Activated naive CD8-positive, alpha-beta T cell treated with anti-CD3 and anti-CD28 coated beads, Interleukin-2, amount 50 U/mL, for 24 hours (primary cell): Measurements from ENCODE around the gene AGXT2.
A peak's percentile ranks its signal among the peaks of the same experiment; 100 is the strongest.

Source experiments
- ATAC-seq: fragments of 150-1000 bp; cut with Tn5 transposase; one replicate; pipeline ENCODE4 v1.10.0; 2021
- DNase-seq: peaks from one replicate; pipeline ENCODE4 v3.0.0; 2021
- H3K27ac Mint-ChIP-seq: one replicate; pipeline ENCODE4 v1.8.0; 2021; ENCODE audit warnings: mild to moderate bottlenecking, mixed read lengths
- H3K27me3 Mint-ChIP-seq: one replicate; pipeline ENCODE4 v1.8.0; 2021; ENCODE audit warnings: mixed read lengths
- H3K36me3 Mint-ChIP-seq: one replicate; pipeline ENCODE4 v1.8.0; 2021; ENCODE audit warnings: low read depth, mixed read lengths
- H3K4me1 Mint-ChIP-seq: one replicate; pipeline ENCODE4 v1.8.0; 2021; ENCODE audit warnings: mixed read lengths
- H3K4me3 Mint-ChIP-seq: one replicate; pipeline ENCODE4 v1.8.0; 2021; ENCODE audit warnings: mild to moderate bottlenecking, moderate library complexity, mixed read lengths
- H3K9me3 Mint-ChIP-seq: one replicate; pipeline ENCODE4 v1.8.0; 2021; ENCODE audit warnings: mixed read lengths

Gene AGXT2

GRCh38 chr5:35047785-35048404, at the start of gene AGXT2:
AGXT2 (minus strand) TSS chr5:35047949; CDS start chr5:35047892, 57 bp downstream.
- Mint-ChIP-seq H3K9me3 (no peaks in the 10 kb centered on the region), H3K4me3 (no peak within 1 kb of the TSS), H3K36me3 (no peaks in the 10 kb centered on the region), H3K27me3 (peaks cover 20% of the 10 kb centered on the region), H3K4me1 (no peaks in the 10 kb centered on the region), H3K27ac (no peak within 1 kb of the TSS)
- DNase-seq: no peak
- no peak for ATAC-seq

- Mint-ChIP-seq H3K4me3 (no peak overlapping the region), H3K4me1 (no peaks in the 10 kb centered on the region), H3K36me3 (no peaks in the 10 kb centered on the region), H3K27ac (no peak overlapping the region), H3K27me3 (peaks cover 9% of the 10 kb centered on the region), H3K9me3 (no peaks in the 10 kb centered on the region)
- ATAC-seq (no peak), DNase-seq (no peak)
These were observed 49.2 kb upstream of the AGXT2 start for GRCh38 chr5:35096932-35097331.

- DNase-seq (no peak), ATAC-seq (no peak)
- Mint-ChIP-seq H3K4me1 (no peaks in the 10 kb centered on the region), H3K27me3 (peaks cover 6% of the 10 kb centered on the region), H3K27ac (no peak overlapping the region), H3K36me3 (no peaks in the 10 kb centered on the region), H3K4me3 (no peak overlapping the region), H3K9me3 (no peaks in the 10 kb centered on the region)
These were observed 48.5 kb upstream of the AGXT2 start for GRCh38 chr5:35096216-35096615.

- DNase-seq (no peak), ATAC-seq (no peak)
- Mint-ChIP-seq H3K9me3 (no peaks in the 10 kb centered on the region), H3K27ac (no peak overlapping the region), H3K27me3 (peaks cover 3% of the 10 kb centered on the region), H3K4me3 (no peak overlapping the region), H3K36me3 (no peaks in the 10 kb centered on the region), H3K4me1 (no peaks in the 10 kb centered on the region)
These were observed 47.6 kb upstream of the AGXT2 start for GRCh38 chr5:35095366-35095765.

- no peak overlapping the region for H3K27ac Mint-ChIP-seq
- no peak overlapping the region for H3K4me3 Mint-ChIP-seq
- H3K36me3 Mint-ChIP-seq: no peaks in the 10 kb centered on the region
- H3K4me1 Mint-ChIP-seq: no peaks in the 10 kb centered on the region
- H3K9me3 Mint-ChIP-seq: no peaks in the 10 kb centered on the region
- ATAC-seq: no peak
- H3K27me3 Mint-ChIP-seq: peaks cover 3% of the 10 kb centered on the region
- DNase-seq: no peak
These were observed 47.2 kb upstream of the AGXT2 start for GRCh38 chr5:35094948-35095347.

- Mint-ChIP-seq H3K4me3 (no peak overlapping the region), H3K4me1 (no peaks in the 10 kb centered on the region), H3K36me3 (no peaks in the 10 kb centered on the region), H3K27ac (no peak overlapping the region), H3K27me3 (peaks cover 1% of the 10 kb centered on the region), H3K9me3 (no peaks in the 10 kb centered on the region)
- DNase-seq (no peak), ATAC-seq (no peak)
These were observed 45.0 kb upstream of the AGXT2 start for GRCh38 chr5:35092703-35093102.

GRCh38 chr5:35091704-35092103, 44.0 kb upstream of the AGXT2 start:
- Mint-ChIP-seq H3K27ac (no peak overlapping the region), H3K27me3 (peaks cover 3% of the 10 kb centered on the region), H3K4me3 (no peak overlapping the region), H3K36me3 (no peaks in the 10 kb centered on the region), H3K9me3 (no peaks in the 10 kb centered on the region), H3K4me1 (no peaks in the 10 kb centered on the region)
- ATAC-seq (no peak), DNase-seq (no peak)

- no peak overlapping the region for H3K27ac Mint-ChIP-seq
- no peak overlapping the region for H3K4me3 Mint-ChIP-seq
- no peaks in the 10 kb centered on the region for H3K36me3 Mint-ChIP-seq
- H3K9me3 Mint-ChIP-seq: no peaks in the 10 kb centered on the region
- no peaks in the 10 kb centered on the region for H3K4me1 Mint-ChIP-seq
- peak; percentile 27 for ATAC-seq
- peak; percentile 39 for DNase-seq
- H3K27me3 Mint-ChIP-seq: peaks cover 12% of the 10 kb centered on the region
These were observed 41.9 kb upstream of the AGXT2 start for GRCh38 chr5:35089334-35090314.

- Mint-ChIP-seq H3K27ac (no peak overlapping the region), H3K4me3 (no peak overlapping the region), H3K9me3 (no peaks in the 10 kb centered on the region), H3K4me1 (no peaks in the 10 kb centered on the region), H3K36me3 (no peaks in the 10 kb centered on the region), H3K27me3 (peaks cover 12% of the 10 kb centered on the region)
- no peak for DNase-seq
- no peak for ATAC-seq
These were observed 40.2 kb upstream of the AGXT2 start for GRCh38 chr5:35087991-35088390.

GRCh38 chr5:35083150-35083549, 35.4 kb upstream of the AGXT2 start:
- no peak for DNase-seq
- no peak overlapping the region for H3K4me3 Mint-ChIP-seq

GRCh38 chr5:35082530-35082929, 34.8 kb upstream of the AGXT2 start:
- Mint-ChIP-seq H3K27ac (no peak overlapping the region), H3K9me3 (no peaks in the 10 kb centered on the region), H3K4me1 (no peaks in the 10 kb centered on the region), H3K4me3 (no peak overlapping the region), H3K27me3 (peaks cover 16% of the 10 kb centered on the region), H3K36me3 (no peaks in the 10 kb centered on the region)
- ATAC-seq (no peak), DNase-seq (no peak)

More at GRCh38 chr5:35083150-35083549, 35.4 kb upstream of the AGXT2 start:
- H3K27me3 Mint-ChIP-seq: peaks cover 16% of the 10 kb centered on the region
- no peaks in the 10 kb centered on the region for H3K9me3 Mint-ChIP-seq
- no peak overlapping the region for H3K27ac Mint-ChIP-seq
- no peak for ATAC-seq
- H3K4me1 Mint-ChIP-seq: no peaks in the 10 kb centered on the region
- H3K36me3 Mint-ChIP-seq: no peaks in the 10 kb centered on the region

GRCh38 chr5:35081134-35081533, 33.4 kb upstream of the AGXT2 start:
- H3K9me3 Mint-ChIP-seq: no peaks in the 10 kb centered on the region
- no peak overlapping the region for H3K27ac Mint-ChIP-seq
- H3K4me1 Mint-ChIP-seq: no peaks in the 10 kb centered on the region
- ATAC-seq (no peak), DNase-seq (no peak)
- no peaks in the 10 kb centered on the region for H3K36me3 Mint-ChIP-seq
- H3K4me3 Mint-ChIP-seq: no peak overlapping the region
- peaks cover 18% of the 10 kb centered on the region for H3K27me3 Mint-ChIP-seq

- ATAC-seq: no peak
- DNase-seq: no peak
- Mint-ChIP-seq H3K4me3 (no peak overlapping the region), H3K36me3 (no peaks in the 10 kb centered on the region), H3K27ac (no peak overlapping the region), H3K4me1 (no peaks in the 10 kb centered on the region), H3K27me3 (peaks cover 19% of the 10 kb centered on the region), H3K9me3 (no peaks in the 10 kb centered on the region)
These were observed 25.4 kb upstream of the AGXT2 start for GRCh38 chr5:35073160-35073559.

- no peaks in the 10 kb centered on the region for H3K4me1 Mint-ChIP-seq
- DNase-seq (no peak), ATAC-seq (no peak)
- H3K4me3 Mint-ChIP-seq: no peak overlapping the region
- no peak overlapping the region for H3K27ac Mint-ChIP-seq
- peaks cover 13% of the 10 kb centered on the region for H3K27me3 Mint-ChIP-seq
- H3K9me3 Mint-ChIP-seq: no peaks in the 10 kb centered on the region
- no peaks in the 10 kb centered on the region for H3K36me3 Mint-ChIP-seq
These were observed 21.4 kb upstream of the AGXT2 start for GRCh38 chr5:35069188-35069587.

- H3K9me3 Mint-ChIP-seq: no peaks in the 10 kb centered on the region
- H3K27me3 Mint-ChIP-seq: peaks cover 9% of the 10 kb centered on the region
- ATAC-seq (no peak), DNase-seq (no peak)
- H3K4me1 Mint-ChIP-seq: no peaks in the 10 kb centered on the region
- no peak overlapping the region for H3K27ac Mint-ChIP-seq
- H3K4me3 Mint-ChIP-seq: no peak overlapping the region
- no peaks in the 10 kb centered on the region for H3K36me3 Mint-ChIP-seq
These were observed 20.2 kb upstream of the AGXT2 start for GRCh38 chr5:35067985-35068384.
